Hematopoietic multipotent progenitor cell treated with erythropoietin and hydrocortisone succinate and interleukin-3 and kit ligand, for 8 days (in vitro differentiated cells): ENCODE results near the gene PPP1R11.
"Not testable (repeated sequence)": the region's sequence is repeated elsewhere in the genome, so short reads cannot be mapped to it uniquely, and the experiment has no call there.

Experiments
- DNase-seq: peaks from one replicate; pipeline ENCODE4 v3.0.0-alpha.2; 2015

The PPP1R11 gene, protein sequence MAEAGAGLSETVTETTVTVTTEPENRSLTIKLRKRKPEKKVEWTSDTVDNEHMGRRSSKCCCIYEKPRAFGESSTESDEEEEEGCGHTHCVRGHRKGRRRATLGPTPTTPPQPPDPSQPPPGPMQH

GRCh38 chr6:30066577-30067459 lies at the start of gene PPP1R11:
TSS of gene PPP1R11 (plus strand) at chr6:30067198. CDS start at chr6:30067411, 213 bp downstream.
- DNase-seq = peak; percentile 100

- no peak for DNase-seq
Observed at GRCh38 chr6:30019819-30020218, 47.2 kb upstream of the PPP1R11 start.

DNA sequence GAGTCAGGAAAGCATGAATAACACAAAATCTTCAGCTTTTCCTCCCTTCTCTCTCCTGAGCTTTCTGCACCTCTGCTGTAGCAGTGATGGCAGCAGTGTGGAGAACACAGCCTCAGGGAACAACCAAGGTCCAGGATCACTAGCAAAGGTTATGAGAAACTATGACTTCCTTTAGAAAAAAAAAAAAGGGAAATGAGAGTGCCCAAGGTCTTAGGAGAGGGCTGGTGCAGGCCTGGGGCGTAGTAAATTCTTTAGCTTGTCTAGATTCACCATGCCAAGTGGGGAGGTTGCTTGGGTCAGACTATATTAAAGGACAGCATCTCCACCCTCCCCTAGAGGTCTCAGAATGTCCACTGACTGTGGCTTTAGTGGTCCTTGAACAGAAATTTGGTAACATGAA lies 46.4 kb upstream of the PPP1R11 start:
- DNase-seq = no peak

GRCh38 chr6:30022189-30022588 lies 44.8 kb upstream of the PPP1R11 start:
- no peak for DNase-seq

DNA sequence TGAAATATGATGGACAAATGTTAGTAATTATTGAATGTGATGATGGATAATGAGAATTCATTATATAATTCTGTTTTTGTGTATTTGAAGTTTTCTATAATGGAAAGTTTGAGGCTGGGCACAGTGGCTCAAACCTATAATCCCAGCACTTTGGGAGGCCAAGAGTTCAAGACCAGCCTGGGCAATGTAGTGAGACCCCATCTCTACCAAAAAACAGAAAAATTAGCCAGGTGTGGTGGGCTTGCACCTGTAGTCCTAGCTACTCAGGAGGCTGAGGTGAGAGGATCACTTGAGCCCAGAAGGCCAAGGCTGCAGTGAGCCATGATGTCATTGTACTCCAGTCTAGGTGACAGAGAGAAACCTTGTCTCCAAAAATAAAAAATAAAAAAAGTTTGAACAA lies 44.3 kb upstream of the PPP1R11 start:
- not testable (repeated sequence) for DNase-seq

GRCh38 chr6:30025186-30025585 lies 41.8 kb upstream of the PPP1R11 start:
- no peak for DNase-seq

DNA sequence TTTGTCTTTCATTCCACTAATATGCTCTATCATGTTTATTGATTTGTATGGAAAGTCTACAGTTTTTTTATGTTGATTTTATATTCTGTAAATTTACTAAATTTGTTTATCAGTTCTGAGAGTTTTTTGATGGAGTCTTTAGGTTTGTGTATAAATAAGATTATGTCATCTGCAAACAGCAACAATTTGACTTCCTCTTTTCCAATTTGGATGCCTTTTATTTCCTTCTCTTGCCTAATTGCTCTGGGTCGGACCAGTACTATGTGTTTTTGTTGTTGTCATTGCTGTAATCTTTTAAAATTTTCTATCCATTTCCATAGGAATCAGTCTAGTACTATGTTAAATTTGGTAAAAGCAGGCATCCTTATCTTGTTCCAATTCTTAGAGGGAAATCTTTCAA lies 37.4 kb upstream of the PPP1R11 start:
- no peak for DNase-seq

GRCh38 chr6:30031381-30031780 lies 35.6 kb upstream of the PPP1R11 start:
- DNase-seq = no peak

DNA sequence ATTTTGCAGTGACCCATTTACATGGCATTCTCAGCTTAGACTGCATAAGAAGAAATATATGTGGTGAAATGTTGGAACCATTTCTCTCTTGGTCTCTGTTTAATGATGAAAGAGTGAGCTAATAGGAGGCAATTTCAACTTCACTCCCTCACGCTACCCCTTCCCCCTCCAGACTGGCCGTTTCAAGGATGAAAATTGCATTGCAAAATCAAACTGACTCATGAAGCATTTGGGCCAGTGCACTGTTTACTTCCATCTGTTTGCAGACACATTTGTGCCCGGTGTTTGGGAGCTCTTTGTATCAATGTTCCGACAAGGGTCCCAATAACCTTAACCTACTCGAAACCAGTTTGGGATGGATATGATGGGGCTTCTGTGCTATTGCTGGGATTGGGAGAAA lies 33.6 kb upstream of the PPP1R11 start:
- DNase-seq = not testable (repeated sequence)

DNA sequence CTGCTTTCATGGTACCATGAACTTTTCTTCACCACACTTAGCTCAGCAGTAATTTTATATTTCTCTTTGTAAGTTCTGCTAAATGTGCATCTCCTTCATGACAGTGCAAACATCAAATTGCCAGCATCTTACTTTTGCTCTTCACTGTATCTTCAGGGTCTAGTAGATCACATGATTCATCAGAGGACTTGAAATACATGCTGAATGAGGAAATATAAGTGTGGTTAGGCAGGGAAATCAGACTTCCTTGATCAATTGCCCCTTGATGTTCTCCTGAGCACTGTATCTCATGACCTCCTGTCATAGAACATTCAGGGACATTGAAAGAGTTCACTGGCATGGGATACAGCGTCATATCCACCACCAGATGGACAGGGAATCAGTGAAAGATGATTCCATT lies 31.2 kb upstream of the PPP1R11 start:
- no peak for DNase-seq

DNA sequence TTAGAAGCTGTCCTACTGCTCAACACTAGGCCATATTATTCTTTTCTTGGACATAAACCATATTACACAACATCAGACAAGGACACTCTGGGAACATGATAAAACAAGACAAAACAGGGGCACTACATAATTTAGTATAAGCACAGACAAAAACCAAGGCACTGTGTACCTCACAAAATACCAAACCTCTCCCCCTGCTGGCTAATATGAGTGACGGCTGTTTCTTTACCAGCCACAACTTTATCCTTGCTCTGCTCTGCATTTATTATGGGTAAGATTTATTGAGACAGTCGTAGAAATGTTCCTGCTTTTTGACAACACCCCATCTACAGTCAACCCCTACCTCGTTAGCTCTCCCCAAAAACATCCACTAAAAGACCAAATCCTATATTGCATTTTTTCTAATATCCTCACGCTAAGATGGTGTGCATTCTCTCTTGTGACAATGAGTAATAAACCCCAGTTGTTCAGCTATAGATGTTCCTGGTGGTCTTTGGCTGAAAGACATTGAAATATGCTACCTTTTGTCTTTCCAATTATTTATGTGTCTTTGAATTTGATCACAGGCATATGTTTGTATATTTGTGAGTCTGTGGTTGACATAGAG lies 29.7 kb upstream of the PPP1R11 start:
- DNase-seq = peak; percentile 43

GRCh38 chr6:30041221-30041620 lies 25.8 kb upstream of the PPP1R11 start:
- DNase-seq = no peak

DNA sequence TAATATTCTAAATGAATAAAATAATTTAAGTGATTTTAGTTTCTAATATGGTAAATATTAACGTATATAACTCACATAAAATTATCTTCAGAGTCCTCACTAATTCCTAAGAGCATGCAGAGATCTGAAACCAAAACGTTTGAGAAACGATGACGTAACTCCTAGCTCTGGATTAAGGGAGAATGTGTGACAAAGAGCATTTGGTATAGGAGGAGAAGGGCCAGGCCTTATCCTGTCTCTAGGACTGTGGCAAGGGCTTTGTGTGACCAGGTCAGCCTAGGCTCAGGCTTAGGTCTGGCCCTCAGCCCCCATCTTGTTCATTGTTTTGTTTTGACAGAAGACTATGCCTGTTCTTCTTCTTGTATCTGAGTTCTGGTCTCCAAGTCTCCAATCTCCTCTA lies 25.2 kb upstream of the PPP1R11 start:
- DNase-seq = no peak

DNA sequence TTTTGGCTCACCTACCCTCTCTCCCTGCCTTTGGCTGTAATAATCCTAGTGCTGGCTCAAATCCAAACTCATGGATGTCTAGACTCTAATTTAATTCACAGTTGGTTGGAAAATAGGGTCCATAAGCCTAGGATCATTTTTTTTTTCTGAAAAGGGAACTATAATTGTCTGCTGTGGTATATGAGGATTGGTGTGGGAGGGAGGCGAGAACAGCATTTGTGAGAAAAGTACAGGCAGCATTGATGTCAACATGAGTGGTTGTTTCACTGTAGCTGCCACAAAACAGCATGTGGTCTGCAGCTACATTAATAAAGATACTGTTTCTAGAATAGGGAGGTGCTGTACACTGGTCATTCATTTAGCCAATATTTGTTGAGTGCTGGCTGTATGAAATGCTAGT lies 24.5 kb upstream of the PPP1R11 start:
- DNase-seq = no peak

DNA sequence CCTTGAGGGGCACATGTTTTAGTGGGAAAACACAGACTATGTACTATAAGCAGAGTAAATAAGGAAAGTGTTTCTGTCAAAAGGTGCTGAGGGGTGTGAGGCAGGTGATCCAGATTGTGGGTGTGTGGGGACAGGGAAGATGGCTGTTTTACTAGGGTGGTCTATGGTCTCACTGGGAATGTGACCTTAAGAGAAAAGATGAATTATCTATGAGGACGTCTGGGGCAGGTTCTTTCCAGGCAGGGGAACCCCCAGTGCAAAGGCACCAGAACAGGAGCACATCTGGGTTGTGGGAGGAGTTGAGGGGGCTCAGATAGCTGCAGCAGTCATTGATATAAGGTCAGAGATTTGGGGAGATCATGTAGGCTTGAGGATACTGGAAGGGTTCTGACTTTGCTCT lies 24.1 kb upstream of the PPP1R11 start:
- no peak for DNase-seq

- DNase-seq = no peak
Observed at GRCh38 chr6:30043744-30044143, 23.3 kb upstream of the PPP1R11 start.

GRCh38 chr6:30044630-30045029 lies 22.4 kb upstream of the PPP1R11 start:
- DNase-seq = no peak

DNA sequence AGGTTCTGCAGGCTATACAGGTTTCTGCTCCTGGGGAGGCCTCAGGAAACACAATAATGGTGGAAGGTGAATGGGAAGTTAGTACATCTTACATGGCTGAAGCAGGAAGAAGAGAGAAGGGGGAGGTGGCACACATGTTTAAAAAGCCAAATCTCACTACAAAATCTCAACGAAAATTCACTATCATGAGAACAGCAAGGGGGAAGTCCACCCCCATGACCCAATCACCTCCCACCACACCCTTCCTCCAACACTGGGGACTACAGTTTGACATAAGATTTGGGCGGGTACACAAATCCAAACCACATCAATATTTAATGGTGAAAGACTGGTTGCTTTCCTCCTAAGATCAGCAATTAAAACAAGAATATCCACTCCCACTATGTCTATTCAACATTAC lies 19.8 kb upstream of the PPP1R11 start:
- DNase-seq = no peak

DNA sequence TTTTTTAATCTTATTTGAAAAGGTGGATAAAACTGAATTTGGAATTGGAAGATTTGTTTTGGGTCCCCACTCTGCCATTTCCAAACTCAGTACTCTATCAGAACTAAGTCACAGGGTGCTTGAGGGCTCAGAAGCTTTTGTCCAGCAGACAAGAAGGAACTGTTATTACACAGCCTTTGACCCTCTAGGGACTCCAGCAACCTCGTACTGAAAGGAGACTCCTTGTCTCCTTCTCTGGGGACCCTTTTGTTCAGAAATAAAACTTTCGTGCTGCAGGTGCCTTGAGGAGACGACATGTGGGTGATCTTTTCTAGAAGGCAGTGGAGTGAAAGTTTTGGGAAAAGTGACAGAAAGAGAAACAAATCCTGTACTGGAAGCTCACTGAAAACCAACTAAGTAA lies 13.3 kb upstream of the PPP1R11 start:
- DNase-seq = no peak

GRCh38 chr6:30055513-30055912 lies 11.5 kb upstream of the PPP1R11 start:
- DNase-seq = no peak

- peak; percentile 58 for DNase-seq
Observed at GRCh38 chr6:30060606-30061091, 6.3 kb upstream of the PPP1R11 start.

GRCh38 chr6:30061092-30061857 lies 5.7 kb upstream of the PPP1R11 start, which contains the start of gene POLR1H:
TSS of gene POLR1H (plus strand) at chr6:30061265. CDS start at chr6:30061525, 260 bp downstream.
- peak; percentile 96 for DNase-seq

GRCh38 chr6:30061858-30062458 lies 5.0 kb upstream of the PPP1R11 start:
- DNase-seq = peak; percentile 38
